GM06990 (cell line): ENCODE data around the gene MRPS10.

Experiments used
- DNase-seq: peaks from one replicate; pipeline ENCODE4 v3.0.0-alpha.2; 2011; ENCODE audit not compliant: insufficient read length; ENCODE audit errors: extremely low read depth
- H3K27me3 ChIP-seq: replicated peaks from 2 replicates; pipeline ENCODE4 v1.6.0; 2011; ENCODE audit warnings: low read length; ENCODE audit not compliant: control insufficient read depth, insufficient read depth
- H3K36me3 ChIP-seq: 2 replicates; pipeline ENCODE4 v1.5.1; 2011; ENCODE audit warnings: low read length; ENCODE audit not compliant: control insufficient read depth, insufficient read depth
- H3K4me3 ChIP-seq: replicated peaks from 2 replicates; pipeline ENCODE4 v1.5.1; 2011; ENCODE audit warnings: low read depth, mild to moderate bottlenecking, control low read depth, low read length
- TF ChIP-seq, protein P1 (sequence below): IDR thresholded peaks from 2 replicates; pipeline ENCODE4 v1.5.1; 2011; ENCODE audit warnings: low read length, control low read depth, mild to moderate bottlenecking, inconsistent platforms; ENCODE audit not compliant: insufficient read depth, poor library complexity, severe bottlenecking

Gene MRPS10

DNA sequence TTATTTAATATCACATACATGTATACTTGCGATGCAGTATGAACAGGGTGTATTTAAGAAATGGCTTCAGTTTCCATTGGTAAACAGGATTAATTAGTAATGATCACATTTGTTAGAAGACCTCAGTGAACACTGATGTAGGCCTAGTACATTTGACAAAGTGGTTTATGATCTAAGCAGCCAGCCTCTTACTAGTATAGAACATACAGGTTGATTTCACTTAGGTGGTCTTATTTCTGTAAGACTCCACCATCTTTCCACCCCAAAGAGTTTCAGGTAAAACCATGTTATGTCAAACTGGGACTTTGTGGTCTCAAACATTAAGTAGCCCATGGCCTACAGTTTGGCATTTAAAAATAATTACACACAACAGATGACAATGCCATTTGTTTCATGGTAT is 20.2 kb upstream of the MRPS10 start:
- Histone ChIP-seq H3K36me3 (no peaks in the 10 kb centered on the region; the same call in 1 of the 2 replicates), H3K4me3 (no peak overlapping the region), H3K27me3 (no peaks in the 10 kb centered on the region)
- DNase-seq, result no peak
- TF ChIP-seq, protein P1, sequence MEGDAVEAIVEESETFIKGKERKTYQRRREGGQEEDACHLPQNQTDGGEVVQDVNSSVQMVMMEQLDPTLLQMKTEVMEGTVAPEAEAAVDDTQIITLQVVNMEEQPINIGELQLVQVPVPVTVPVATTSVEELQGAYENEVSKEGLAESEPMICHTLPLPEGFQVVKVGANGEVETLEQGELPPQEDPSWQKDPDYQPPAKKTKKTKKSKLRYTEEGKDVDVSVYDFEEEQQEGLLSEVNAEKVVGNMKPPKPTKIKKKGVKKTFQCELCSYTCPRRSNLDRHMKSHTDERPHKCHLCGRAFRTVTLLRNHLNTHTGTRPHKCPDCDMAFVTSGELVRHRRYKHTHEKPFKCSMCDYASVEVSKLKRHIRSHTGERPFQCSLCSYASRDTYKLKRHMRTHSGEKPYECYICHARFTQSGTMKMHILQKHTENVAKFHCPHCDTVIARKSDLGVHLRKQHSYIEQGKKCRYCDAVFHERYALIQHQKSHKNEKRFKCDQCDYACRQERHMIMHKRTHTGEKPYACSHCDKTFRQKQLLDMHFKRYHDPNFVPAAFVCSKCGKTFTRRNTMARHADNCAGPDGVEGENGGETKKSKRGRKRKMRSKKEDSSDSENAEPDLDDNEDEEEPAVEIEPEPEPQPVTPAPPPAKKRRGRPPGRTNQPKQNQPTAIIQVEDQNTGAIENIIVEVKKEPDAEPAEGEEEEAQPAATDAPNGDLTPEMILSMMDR, result no peak

DNA sequence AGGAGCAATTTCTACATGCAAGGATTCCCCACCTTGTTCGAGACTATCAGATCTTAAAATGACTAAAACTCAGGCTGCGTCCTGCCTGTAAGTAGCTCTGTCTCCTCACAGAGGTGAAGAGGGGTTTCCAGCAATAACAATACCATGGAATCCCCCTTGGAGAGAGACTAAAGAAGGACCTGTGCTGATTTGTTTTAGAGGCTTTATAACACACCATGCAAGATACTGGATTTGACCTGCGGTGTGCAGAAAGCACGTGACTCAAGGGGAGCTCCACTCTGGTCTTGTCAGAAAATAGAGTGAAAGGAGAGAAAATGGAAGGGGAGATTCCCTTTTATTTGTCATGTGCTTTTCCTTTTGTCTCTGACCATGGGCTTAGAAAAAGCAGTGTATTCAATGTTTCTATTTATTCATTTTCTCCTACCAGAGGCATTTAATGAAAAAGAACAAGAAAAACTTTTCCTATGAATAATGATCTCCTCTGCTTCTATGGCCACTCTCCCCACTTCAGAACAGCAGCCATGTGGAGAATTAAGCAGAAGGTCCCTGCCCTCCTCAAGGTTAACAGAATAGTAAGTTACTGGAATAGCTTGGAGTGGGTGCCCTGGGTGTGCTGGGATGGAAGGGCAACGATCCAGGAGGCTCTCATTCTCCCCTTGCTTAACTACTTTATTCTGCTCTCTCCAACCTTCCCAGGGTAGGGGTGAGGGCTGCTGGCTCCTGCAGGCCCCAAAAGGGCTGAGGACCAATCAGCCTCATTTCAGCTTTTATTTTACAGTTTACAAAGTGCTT is 19.2 kb upstream of the MRPS10 start:
- no peaks in the 10 kb centered on the region for H3K27me3 ChIP-seq
- TF ChIP-seq, protein P1, result no peak
- H3K4me3 ChIP-seq, result no peak overlapping the region
- peak; percentile 39 for DNase-seq
- no peaks in the 10 kb centered on the region; the same call in 1 of the 2 replicates for H3K36me3 ChIP-seq

DNA sequence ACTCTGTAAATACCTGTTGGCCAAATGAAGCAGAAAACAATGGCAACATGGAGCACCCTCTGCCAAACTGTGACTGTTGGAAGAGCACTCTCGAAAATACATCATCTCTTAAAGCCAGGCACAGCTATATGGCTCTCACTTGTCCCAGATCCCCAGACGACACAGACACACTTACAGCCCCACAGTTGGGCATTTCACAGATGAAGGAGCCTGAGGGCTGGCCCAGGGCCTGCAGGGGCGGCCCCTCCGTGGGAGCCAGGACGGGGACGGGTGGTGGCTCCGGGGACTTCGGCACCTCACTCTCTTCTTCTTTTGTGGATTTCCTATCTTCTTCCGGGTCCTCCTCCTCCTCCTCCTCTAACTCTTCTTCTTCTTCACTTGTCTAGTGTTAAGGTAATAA is 18.4 kb upstream of the MRPS10 start:
- Histone ChIP-seq H3K36me3 (no peaks in the 10 kb centered on the region; the same call in 1 of the 2 replicates), H3K27me3 (no peaks in the 10 kb centered on the region), H3K4me3 (no peak overlapping the region)
- DNase-seq, result no peak
- TF ChIP-seq, protein P1, result no peak

DNA sequence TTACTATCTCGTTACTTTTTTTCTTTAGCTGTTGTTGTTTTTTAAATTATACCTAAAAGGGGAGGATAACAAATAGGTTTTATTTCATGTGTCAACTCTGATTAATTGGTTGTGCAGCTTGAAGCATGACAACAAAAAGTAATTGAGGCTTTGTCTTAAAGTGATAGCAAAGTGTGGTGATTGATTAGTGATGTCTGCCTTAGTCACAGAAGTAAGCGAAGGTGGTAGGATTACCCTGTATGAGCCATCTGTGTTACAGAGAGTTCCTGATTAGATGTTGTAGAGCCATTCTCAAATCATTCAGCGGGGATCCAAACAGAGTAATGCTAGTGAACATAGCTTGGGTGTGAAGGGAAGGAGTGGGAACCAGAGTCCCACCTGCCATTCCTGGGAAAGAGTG is 14.4 kb upstream of the MRPS10 start:
- no peak for DNase-seq
- H3K4me3 ChIP-seq, result no peak overlapping the region
- H3K36me3 ChIP-seq, result no peaks in the 10 kb centered on the region; the same call in 1 of the 2 replicates
- no peaks in the 10 kb centered on the region for H3K27me3 ChIP-seq
- TF ChIP-seq, protein P1, result no peak

DNA sequence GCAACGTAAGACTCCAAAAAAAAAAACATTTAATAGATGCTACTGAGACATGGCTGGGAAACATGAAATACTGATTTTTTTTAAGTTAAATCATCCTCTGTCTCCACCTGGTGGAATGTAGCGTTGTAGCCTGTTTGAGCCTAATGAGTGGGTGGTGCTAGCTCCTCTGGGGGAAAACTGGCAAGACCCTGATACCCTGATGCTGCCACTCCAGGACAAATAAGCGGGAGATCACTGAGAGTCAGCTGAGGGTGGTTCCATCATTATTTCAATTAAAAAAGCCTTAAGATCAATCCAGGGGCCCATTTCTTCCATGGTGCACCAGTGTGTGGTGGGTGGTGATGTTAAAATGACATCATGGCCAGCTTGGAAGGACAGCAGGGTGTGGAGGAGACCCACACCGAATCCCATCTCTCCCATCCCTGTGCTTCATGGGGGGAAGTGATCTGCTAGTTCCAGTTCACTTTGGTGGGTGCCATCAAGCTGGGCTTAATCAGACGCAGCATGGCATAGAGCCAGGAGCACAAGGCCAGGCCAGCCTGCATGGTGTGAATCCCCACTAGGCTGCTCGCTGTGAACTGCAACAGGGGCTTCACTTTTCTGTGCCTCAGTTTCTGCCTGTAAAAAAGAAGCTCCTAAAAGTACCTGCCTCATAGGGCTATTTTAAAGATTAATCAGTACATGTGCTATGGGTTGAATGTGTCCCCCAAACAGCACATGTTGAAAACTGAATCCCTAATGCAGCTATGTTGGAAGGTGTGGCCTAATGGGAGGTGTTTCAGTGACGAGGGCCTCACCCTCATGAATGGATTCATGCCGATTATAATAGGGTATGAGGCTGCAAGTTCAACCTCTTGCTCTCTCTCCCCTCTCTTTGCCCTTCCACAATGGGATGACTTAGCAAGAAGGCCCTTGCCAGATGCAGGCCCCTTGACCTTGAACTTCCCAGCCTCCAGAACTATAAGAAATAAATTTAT is 13.0 kb upstream of the MRPS10 start:
- no peaks in the 10 kb centered on the region; the same call in 1 of the 2 replicates for H3K36me3 ChIP-seq
- H3K27me3 ChIP-seq, result no peaks in the 10 kb centered on the region
- TF ChIP-seq, protein P1, result peak; percentile 47
- no peak for DNase-seq
- H3K4me3 ChIP-seq, result no peak overlapping the region
